Measurements from ENCODE around the gene SLC12A3.

DNA sequence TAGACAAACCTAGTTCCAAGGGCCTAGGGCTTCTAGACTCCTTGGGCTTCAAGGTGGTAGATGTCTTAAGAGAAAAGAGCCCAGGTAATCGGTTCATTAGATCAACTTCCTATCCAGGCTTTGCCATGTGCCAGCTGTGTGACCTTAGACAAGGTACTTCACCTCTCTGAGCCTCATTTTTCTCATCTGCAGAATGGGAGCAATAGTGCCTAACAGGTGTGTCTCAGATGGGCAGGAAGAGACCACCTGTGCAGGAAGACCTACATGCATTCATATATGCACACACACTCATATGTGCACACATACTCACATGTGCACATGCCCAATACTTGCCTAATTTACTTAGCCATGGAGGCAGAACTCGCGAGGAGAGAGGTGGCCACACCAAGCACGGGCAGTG lies 15.7 kb downstream of the SLC12A3 start:
- TF ChIP-seq, protein P1, sequence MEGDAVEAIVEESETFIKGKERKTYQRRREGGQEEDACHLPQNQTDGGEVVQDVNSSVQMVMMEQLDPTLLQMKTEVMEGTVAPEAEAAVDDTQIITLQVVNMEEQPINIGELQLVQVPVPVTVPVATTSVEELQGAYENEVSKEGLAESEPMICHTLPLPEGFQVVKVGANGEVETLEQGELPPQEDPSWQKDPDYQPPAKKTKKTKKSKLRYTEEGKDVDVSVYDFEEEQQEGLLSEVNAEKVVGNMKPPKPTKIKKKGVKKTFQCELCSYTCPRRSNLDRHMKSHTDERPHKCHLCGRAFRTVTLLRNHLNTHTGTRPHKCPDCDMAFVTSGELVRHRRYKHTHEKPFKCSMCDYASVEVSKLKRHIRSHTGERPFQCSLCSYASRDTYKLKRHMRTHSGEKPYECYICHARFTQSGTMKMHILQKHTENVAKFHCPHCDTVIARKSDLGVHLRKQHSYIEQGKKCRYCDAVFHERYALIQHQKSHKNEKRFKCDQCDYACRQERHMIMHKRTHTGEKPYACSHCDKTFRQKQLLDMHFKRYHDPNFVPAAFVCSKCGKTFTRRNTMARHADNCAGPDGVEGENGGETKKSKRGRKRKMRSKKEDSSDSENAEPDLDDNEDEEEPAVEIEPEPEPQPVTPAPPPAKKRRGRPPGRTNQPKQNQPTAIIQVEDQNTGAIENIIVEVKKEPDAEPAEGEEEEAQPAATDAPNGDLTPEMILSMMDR (conservative IDR thresholded peaks at IDR 0.05), result no peak
- no peak for TF ChIP-seq ZFX (IDR thresholded peaks at IDR 0.05)

Measured in C4-2B (cell line).